T1000 (cell line): Measurements from ENCODE around the gene LGR6.

Experiments used
- DNase-seq: peaks from one replicate; lab custom pipeline; 2025; ENCODE audit warnings: mixed read lengths; lab: John Stamatoyannopoulos, UW

Gene LGR6

GRCh38 chr1:202199040-202199889, 5.7 kb downstream of the LGR6 start:
- DNase-seq: no peak

DNA sequence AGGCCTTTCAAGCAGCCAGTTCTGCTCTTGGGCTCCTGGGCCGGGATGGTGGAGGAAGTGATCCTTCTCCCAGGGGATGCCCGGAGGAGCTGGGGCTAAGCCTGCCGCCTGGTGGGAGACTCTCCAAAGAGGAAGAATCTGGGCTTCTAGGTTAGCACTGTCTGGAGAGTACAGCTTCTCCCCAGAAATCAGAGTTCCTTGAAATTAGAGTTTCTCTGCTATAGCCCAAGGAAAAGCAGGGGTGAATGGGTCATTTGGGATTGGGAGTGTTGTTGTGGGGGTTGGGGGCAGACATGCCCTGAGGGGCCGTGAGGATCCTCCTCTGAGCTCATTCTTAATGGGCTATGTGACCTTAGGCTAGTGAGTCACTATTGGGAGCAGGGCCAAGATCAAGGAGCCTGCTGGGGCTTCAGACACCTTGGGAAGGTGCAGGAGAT, 6.5 kb downstream of the LGR6 start:
- DNase-seq: peak; percentile 63

DNA sequence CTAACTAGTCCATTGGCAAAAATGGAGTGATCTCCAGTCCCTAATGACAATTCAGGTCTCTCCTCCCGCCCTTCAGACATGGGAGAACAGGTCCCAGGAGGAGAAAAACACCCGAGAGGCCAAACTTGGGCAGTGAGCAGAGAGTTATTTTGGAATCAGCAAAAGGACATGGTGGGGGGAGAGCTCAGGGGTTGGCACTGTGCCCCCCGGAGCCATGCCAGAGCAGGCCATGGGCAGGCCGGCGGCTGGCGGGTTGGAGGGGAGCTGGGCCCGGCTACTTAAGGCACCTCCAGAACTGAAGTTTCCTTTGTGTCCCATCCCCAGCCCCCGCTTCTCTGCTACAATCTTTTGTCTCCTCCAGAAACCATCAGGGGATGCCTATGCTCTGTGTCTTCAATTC, 7.1 kb downstream of the LGR6 start:
- no peak for DNase-seq

DNA sequence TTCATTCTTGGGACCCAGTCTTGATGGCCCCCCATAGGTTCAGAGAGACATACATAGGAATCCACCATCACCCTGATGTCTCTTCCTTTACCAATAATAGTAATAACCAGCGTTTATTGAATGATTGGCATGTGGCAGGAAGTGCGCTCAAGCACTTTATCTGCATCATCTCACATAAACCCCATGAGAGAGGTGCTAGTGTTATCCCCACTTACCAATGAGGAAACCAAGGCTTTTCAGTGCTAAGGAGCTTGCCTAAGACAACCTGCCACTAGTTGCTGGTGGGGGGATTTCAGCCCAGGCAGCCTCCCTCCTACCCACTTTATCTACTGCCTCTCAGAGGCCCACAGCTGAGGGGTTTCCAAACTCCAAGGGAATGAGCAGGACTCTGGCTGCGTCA, 7.7 kb downstream of the LGR6 start:
- DNase-seq: no peak

- no peak for DNase-seq
These were observed 8.4 kb downstream of the LGR6 start for GRCh38 chr1:202201971-202202370.

DNA sequence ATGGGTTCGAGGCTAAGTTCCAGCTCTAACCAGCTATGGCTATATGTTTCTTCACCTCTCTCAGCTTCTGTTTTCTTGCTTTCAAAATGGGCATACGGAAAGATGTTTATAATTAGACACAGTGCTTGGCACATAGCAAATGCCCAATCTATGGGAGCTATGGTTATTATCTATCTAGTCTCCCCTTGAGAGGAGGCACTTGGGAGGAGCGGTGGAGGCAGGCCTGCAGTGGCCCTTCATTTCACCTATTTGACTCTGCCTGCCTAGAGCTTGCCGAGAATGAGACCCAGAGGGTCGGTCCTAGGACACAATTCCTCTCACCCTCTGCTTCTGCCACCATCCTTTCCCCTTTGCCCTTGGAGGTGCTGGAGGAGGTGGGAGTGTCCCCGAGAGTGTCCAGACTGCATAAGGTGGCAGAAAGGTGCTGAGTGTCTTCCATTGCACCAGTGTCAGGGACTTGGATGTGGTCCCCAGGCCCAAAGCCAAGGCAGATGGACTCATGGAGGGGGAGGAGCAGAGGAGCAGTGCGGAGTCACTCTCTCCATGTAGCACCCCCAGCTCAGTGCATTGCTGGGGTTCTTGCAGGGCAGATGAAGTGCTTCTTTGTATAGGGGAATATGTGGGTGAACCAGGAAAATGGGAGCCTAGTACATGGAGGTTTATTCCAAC, 9.0 kb downstream of the LGR6 start:
- no peak for DNase-seq

DNA sequence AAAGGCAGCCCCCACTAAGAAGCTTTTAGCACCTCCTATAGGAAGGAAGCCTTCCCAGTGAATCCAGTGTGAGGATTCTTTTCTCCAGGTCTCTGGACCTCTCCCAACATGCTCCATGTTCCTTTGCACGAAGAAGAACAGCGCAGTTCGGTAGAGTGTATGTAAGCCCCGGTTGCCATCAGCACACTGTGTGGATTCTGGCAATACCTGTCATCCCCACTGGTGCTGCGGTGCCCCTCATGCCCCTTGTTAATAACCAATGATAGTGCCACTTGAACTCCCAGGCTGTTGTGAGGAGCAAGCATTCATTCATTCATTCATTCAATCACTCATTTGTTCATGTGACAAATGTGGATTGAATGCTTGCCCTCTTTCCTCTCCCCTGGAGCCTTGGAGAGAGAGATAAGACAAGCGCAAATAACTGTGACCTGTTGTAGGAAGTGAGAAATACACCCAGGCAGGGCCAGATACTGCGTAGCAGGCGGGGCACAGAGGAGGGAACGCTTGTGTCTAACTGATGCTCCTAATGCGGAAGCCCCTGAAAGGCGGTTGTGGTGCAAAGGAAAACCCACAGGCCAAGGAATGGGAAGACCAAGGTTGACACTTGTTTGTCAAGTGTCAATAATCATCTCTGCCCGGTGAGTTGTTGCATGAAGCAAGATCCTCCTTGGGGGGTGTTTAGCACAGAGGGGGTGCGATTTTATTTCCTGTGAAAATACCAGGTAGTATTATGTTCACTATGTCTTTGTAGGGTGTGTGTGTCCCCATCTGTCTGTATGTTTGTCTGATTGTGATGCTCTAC, 9.8 kb downstream of the LGR6 start:
- peak; percentile 23 for DNase-seq

GRCh38 chr1:202204065-202204464, 10.5 kb downstream of the LGR6 start:
- no peak for DNase-seq

- no peak for DNase-seq
These were observed 12.1 kb downstream of the LGR6 start for GRCh38 chr1:202205523-202206190.

DNA sequence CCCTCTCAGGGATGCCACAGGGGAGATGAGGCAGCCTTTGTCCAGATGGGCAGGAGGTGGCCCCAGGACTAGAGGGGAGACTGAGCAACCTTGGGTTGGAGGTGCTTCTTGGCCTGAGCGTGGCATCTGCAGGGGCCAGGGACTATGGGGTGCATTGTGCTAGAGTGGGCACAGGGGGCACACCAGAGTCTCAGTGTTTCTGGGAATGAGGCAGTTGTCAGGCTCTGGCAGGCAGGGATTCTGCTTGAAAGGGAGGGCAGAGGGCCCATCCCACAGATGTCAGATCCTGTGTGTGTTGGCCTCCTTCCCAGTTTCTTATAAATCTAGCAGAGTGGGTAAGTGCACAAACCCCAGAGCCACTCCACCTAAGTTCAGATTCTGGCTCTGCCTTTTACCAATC, 13.7 kb downstream of the LGR6 start:
- no peak for DNase-seq

DNA sequence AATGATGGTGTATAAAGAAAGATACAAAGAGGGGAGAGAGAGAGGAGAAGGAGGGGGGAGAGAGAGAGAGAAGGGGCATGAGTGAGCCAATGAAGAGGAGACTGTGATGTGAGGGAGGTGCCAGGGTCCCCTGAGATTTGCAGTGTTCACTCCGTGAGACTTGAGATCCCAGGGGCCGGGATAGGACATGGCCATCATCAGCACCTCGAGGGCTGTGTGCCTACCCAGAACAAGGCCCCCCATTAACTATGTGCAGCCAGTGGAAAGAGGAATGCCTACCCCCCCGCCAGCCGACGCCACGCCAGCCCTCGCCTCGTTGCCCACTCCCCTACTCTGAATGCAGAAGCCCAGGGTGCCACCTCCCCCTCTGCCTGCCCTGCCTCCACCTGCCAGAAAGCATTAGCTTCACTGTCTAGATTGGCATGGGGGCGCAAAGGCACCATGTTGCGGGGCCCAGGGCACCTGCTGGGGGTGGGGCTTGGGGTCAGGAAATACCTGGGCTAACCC, 14.8 kb downstream of the LGR6 start:
- DNase-seq: no peak

DNA sequence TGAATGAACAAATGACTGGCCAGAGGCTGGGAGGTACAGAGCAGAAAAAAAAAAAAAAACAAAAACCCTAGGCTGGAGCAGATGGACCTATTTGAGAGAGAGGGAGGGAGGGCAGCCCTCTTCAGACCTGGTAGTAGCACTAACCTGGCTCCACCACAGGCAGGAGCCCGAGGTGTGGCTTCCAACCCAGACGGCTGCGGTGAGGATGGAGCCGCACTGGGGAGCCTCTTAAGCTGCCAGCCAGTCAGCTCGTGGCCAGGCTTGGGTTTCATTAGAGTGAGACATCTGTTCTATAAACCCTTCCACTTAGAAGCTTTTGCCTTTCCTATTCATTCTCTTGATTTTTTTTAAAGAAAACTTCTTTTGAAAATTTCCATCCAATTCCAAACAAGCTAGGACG, 16.8 kb downstream of the LGR6 start:
- no peak for DNase-seq

GRCh38 chr1:202210969-202211368, 17.4 kb downstream of the LGR6 start:
- DNase-seq: no peak

DNA sequence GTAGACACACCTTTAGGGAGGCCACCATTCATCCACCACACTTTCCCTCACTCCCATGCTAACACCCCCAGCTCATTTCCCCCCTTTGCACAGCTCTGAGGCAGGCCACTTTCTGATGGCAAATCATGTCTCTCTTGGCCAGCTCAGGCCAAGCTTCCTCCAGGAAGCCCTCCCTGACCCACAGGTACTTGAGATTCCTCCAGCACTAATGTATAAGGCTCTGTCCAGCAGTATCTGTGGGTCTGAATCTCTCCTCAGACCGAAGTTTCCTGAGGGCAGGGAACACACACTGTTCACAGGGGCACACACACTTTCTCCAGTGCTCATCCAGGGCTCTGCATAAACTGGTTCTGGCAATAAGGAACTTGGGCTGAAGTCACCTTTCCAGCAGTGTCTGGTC, 19.2 kb downstream of the LGR6 start:
- no peak for DNase-seq

DNA sequence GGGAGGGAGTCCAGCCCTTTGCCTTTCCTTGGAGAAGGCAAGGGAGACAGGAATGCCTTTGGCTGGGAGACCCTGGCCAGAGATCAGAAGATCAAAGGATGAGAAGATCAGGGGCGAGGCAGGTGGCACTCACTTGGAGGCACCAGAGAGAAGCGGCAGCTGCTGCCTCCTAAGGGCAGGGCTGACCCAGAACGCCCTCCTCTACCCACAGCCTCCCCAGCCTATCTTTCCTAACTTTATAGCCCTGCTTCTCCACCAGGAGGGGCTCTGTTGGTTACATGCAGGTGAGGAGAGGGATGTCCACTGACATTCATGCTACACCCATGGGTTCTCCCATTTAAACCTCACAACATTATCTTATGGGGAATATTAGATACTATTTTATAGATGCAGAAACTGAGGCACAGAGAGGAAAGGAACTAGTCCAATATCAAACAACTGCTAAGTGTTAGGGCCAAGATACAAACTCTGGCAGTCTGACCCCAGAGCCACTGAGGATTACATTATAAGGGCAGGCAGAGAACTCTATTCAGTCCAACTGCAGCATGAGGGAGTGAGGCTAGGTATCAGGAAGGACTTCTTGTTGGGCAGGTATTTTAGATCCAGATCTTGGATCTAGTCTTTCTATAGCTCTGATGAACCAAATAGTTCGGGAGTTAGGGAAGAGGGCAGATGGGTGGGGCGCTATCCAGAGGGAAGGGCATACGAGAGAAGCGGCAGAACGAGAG, 19.9 kb downstream of the LGR6 start:
- no peak for DNase-seq

- DNase-seq: no peak
These were observed 20.7 kb downstream of the LGR6 start for GRCh38 chr1:202214089-202214843.

DNA sequence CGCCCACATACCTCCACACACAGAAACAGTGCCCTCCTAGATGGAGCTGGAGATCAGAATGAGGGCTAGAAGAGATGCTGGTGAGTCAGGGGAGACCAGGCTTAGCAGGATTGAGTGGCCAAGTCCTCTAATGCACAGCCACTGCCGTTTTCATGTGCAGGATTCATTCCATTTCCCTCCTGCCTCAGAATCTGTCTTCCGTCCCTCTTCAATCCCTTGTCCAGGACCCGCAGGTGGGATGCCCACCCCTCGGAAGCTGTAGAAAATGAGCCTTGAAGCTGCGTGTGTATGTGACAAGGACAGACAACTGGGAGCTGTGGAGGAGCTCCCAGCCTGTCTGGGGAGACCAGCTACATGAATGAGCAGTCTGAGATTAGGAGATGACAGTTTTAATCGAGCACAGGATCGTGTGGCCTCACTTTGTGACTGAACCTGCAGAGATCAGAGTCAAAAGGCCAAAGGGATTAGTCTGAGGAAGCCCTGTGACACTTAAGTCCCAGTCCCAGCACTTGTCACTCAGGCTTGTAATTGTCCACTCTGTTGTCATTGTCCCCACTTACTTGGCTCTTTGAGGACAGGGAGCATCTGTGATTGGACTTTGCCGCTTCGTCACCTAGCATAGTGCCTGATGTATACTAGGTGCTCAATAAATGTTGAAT, 22.0 kb downstream of the LGR6 start:
- DNase-seq: no peak

GRCh38 chr1:202216691-202217090, 23.1 kb downstream of the LGR6 start:
- no peak for DNase-seq

DNA sequence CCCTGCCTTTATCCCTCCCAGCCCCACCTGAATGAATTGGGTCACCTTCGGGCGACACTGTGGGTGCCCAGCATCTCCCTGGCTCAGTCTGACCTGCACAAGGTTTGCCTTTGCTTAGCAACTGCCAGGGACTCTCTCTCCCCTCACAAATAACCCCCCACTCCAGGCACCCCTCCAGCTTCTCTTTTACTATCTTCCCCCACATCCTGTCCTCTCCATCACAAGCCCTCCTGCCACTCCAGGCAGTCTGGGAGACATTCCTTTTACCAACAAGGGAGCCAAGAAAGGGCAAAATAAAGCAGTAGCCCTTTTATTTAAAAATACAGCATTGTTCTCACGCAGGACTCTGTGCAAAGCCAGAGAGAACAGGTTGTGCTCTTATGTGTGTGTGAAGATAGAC, 23.9 kb downstream of the LGR6 start:
- DNase-seq: no peak

DNA sequence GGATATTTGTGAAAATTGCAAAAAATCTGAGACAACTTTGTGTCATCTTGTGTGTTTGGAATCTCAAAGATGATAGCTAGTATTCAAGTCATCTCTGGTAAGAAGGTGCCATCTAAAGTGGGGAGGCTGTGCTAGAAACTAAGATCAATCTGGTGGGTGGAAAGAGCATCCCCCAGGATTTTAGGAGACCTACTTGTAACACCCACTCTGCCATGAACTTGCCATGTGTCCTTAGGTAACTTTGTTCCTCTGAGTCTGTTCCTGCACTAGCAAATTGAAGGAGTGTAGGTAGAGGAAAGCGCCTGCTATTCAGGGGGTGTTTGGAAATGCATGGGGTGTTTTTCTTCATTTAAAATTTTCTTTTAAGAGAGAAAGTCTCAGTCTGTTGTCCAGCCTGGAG, 24.4 kb downstream of the LGR6 start:
- DNase-seq: no peak
